C4-2B (cell line): ENCODE data around the gene MAGEF1.

Source experiments
- H3K27ac ChIP-seq: fragments of 450-650 bp; 2 replicates; pipeline ENCODE4 v1.5.1; 2017
- CTCF ChIP-seq: fragments of 450-650 bp; conservative IDR thresholded peaks from 2 replicates; pipeline ENCODE4 v1.5.1; 2017; ENCODE audit warnings: mild to moderate bottlenecking
- ZFX ChIP-seq: fragments of 450-650 bp; IDR thresholded peaks from 2 replicates; pipeline ENCODE4 v1.6.1; 2017

The MAGEF1 gene

GRCh38 chr3:184756151-184757021 lies 44.5 kb upstream of the MAGEF1 start:
- no peak overlapping the region for H3K27ac ChIP-seq

GRCh38 chr3:184755315-184755731 lies 43.5 kb upstream of the MAGEF1 start:
- H3K27ac ChIP-seq, result no peak overlapping the region
- TF ChIP-seq CTCF (no peak), ZFX (no peak)

More at GRCh38 chr3:184756151-184757021, 44.5 kb upstream of the MAGEF1 start:
- TF ChIP-seq CTCF, result no peak
- TF ChIP-seq ZFX, result no peak

DNA sequence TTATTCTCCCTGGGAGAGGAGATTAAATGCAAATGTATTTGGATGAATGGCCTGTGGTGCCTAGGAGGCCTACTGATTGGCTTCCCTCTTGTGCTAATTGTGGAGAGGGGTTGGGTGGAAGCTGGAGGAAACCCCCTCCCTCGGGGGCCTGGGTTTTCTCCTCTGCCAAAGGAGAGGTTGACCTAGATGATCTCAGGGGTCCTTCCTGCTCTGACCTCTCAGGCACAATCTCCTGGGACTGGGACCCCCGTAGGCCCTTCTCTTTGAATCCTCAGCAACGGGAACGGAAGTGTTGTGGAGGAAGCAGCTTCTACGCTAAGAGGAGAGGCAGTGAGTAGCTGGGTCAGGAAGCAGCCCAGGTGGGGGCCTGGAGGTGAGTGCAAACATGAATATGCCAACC lies 40.5 kb upstream of the MAGEF1 start:
- H3K27ac ChIP-seq, result no peak overlapping the region
- no peak for TF ChIP-seq CTCF
- no peak for TF ChIP-seq ZFX

DNA sequence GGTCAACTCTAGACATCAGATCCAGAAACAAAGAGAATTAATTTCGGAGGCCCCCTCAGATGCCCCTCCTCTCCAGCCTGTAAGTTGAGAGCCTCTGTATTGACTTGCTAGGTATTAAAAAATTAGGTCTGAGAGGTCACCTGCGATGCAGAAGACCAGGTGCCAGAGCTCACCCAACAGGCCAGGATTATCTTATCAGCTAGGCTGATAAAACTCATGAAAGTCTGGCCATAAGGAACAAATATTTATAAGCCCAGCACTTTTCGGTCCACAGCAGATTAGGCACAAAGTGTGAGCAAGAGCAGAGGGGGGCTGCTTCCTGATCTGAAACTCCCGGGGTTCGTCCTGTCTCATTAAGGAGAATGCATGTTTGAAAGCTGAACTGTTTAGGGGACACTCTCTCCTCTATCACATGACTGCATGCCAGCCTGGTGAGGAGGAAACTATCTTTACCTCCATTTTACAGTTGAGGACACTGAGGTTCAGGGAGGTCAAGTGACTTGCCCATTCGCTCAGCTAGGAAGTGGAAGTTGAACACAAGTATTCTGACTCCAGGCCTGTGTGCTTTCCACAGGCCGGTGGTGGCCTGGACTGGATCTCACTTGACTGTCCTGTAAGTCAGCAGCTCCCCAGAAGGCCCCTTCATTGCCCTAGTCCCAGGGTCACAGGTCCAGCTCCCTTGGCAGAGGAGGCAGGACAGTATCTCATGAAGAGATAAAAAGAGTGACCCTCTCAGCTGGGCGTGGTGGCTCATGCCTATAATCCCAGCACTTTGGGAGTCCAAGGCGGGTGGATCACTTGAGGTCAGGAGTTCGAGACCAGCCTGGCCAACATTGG lies 39.6 kb upstream of the MAGEF1 start:
- H3K27ac ChIP-seq, result no peak overlapping the region
- TF ChIP-seq CTCF (no peak), ZFX (no peak)

DNA sequence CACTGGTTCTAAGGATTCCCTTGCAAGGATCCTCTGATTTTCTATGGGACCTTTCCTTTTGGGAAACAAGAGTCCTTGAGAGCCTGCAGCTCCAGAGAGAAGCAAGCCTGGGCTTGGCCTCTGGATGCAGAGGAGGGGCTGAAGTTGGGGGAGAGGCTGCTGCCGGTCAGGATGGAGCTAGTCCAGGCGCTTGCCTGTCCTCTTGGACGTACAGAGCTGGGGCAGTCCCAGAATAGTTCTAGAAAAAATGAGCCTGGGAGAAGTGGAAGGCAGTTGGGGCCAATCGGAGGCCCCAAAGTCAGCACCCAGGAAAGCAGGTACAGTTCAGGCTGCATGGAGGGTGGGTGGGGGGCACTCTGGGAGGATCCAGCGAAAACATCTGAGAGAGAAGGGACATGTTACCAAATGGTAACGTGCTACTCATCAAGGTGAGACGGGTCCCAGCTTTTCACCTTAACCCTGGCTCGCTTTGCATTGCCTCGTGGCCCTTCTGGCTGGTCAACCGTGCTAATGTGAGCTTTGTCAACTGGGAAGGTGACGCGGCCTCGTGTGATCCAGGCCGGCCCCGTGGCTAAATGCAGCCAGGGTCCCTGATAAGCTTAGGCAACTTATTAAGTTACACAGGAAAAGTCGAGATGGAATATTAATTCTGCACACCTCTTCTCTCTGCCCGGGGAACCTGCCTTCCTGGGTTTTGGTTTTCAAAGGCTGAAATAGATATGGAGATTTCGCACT lies 38.7 kb upstream of the MAGEF1 start:
- H3K27ac ChIP-seq, result no peak overlapping the region
- TF ChIP-seq ZFX (no peak), CTCF (no peak)

- H3K27ac ChIP-seq, result no peak overlapping the region
- TF ChIP-seq ZFX (no peak), CTCF (no peak)
Measured at GRCh38 chr3:184749168-184749744, 37.4 kb upstream of the MAGEF1 start.
